NCI-H524 (cell line): Measurements from ENCODE around the gene DZIP3.
"Not testable (repeated sequence)": the region's sequence is repeated elsewhere in the genome, so short reads cannot be mapped to it uniquely, and the experiment has no call there.

Experiments used
- DNase-seq, 2 experiments: peaks; one replicate each; lab custom pipeline; 2025; lab: John Stamatoyannopoulos, UW

Gene DZIP3

DNA sequence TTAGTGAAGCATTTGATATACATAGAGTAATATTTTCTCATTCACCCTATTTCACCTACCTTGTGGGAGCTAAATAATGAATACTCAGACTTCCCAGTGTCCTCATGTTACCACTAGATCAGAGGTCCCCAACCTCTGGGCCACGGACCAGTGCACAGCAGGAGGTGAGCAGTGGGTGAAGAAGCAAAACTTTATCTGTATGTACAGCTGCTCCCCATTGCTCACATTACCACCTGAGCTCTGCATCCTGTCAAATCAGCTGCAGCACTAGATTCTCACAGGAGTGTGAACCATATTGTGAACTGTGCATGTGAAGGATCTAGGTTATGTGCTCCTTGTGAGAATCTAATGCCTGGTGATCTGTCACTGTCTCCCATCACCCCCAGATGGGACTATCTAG lies 88.3 kb downstream of the DZIP3 start:
- DNase-seq, result no peak

DNA sequence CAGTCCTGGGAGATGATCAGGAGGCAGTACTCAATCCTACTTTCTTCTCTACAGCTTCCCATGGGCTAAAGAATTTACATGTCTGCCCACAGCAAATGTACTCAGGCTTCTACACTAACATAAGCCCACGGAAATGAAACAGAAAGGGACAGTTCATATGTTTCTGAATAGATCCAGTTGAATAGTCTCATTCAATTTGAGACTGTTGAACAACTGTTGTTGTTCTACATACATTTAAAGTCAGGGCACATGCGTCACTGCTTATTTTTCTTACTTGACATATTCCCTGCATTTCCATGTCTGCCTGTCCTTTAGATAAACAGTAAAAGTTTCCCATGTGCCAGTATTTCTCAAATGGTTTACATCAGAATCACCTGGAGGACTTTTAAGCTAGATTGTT lies 102.8 kb downstream of the DZIP3 start:
- DNase-seq, result not testable (repeated sequence)

DNA sequence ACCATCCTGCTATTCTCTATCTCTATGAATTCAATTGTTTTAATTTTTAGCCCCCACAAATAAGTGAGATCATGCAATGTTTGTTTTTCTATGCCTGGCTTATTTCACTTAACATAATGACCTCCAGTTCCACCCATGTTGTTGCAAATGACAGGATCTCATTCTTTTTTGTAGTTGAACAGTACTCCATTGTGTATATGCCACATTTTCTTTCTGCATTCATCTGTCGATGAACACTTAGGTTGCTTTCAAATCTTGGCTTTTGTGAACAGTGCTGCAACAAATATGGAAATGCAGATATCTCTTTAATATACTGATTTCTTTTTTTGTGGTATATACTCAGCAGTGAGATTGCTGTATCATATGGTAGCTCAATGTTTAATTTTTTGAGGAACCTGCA lies 108.9 kb downstream of the DZIP3 start:
- no peak for DNase-seq

DNA sequence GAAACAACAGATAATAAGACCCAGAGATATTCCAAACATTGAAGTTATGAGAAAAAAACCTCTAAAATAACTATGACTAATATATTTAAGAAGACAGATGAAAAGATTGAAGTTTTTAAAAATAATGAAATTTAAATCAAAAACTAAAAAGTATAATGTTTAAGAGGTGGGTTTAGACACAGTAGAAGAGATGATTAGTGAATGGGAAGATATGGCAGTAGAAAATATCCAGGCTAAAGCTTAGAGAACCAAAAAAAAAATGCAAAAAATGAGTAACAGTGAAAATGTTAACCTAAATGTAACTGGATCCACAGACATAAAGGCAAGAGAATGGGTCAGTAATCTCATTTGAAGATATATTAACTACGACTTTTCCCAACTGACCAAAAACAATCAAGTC lies 115.5 kb downstream of the DZIP3 start:
- no peak for DNase-seq

DNA sequence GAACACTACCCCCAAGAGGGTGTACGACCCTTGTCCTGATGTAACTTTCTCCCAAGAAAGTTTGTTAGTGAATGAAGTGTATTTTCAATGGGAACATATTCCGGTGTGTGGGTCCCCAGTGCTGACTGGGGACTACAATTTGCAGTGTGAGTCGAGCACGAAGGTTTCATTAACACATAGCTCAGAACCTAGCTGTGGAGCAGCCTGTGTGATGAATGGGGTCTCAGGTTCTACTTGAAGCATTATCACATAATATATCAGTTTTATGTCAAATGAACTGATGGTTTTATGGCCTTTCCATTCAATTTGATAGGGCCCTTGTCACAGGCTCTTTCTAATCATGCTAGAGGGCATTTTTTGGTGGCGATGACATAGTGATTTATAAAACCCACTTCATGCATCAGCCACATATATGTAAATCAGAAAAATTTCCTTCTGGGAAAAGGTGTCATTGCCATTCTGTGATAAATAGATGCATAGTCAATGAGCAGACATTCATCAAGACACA lies 123.5 kb downstream of the DZIP3 start:
- no peak for DNase-seq

DNA sequence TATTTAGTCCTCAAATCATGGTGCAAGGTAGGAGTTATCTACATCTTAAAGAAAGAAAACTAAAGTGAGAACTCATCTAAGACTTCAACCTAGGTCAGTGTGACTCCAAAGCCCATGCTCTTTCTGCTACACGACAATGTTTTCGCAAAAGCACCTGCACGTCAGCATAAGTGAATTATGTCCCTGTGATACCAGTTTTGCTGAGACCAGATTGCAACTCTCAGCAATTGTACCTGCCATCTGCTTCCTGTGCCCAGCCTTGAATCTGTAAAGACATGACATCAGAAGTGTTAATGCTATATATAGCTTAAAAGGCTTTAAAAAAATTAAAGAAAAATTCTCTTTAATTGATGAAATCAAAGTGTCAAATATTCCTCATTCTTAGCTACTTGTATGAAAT lies 124.3 kb downstream of the DZIP3 start:
- DNase-seq, result peak; percentile 7 to 84

DNA sequence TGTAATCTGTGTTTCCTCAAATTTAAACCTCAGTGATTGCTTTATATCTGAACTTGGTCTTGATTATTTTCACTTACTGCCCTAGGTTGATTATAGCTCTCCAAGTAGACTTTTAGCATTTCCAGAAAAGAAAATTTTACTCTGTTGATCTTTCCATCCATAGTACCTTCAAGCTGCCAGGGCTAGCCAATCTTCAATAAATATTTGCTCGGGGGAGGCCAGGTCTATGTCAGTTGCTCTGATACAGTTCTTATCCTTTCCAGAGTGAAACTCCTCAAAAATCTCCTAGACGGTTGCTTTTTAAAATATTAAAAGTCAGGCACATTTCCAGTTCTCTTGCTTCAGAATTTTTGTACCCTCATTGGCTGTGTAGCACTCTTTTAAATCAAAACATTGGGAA lies 128.9 kb downstream of the DZIP3 start:
- no peak for DNase-seq

DNA sequence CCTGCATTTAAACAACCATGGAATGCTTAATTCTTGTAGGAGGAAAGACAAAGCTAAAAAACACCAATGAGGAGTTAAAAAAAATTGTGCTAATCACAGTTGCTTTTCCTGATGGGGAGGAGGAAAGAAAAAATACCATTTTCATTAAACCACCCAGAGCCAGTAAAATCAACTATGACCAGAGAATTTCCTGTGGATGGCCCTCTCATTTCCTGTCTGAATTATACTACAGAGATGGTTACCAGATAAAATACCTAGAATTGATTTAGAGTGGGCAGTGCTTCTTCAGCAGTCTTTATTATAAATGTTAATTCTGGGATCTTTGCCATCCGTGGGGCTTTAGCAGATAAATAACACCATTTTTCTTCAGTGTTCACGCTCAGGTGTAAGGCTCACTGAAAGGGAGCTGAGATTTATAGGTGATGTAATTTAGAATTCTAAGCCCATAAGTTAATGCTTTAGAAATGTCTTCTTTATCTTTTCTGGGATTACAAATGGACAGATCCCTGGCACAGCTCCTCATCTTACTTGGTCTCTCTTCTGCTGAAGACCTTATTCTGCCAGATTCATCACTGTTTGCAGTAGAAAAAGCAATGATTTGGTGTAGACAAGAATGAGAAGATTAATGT lies 129.8 kb downstream of the DZIP3 start:
- no peak for DNase-seq

DNA sequence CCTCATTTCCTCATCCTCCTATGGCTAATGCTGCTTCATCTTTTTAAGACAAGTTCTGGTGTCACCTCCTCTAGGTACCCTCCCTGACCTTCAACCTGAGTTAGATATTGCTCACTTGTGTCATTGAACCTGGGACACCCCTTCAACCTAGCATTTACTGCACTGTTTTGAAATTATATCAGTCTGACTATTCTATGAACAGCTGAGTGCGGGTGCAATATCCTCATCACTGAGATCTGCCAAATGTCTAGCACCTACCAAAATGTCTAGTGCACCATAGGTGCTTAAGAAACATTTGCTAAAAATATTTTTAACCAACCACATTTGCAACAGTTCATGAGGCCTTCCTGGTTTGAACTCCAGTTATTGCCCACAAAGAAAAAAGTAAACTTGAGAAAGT lies 133.2 kb downstream of the DZIP3 start:
- DNase-seq, result no peak

DNA sequence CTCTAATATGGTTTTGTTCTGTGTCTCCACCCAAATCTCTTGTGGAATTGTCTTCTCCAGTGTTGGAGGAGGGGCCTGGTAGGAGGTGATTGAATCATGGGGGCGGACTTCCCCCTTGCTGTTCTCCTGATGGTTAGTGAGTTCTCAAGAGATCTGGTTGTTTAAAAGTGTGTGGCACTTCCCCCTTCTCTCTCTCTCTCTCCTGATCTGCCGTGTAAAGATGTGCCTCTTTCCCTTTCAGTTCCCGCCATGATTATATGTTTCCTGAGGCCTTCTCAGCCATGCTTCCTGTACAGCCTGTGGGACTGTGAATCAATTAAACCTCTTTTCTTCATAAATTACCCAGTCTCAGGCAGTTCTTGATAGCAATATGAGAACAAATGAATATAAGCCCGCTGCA lies 134.6 kb downstream of the DZIP3 start:
- no peak for DNase-seq

DNA sequence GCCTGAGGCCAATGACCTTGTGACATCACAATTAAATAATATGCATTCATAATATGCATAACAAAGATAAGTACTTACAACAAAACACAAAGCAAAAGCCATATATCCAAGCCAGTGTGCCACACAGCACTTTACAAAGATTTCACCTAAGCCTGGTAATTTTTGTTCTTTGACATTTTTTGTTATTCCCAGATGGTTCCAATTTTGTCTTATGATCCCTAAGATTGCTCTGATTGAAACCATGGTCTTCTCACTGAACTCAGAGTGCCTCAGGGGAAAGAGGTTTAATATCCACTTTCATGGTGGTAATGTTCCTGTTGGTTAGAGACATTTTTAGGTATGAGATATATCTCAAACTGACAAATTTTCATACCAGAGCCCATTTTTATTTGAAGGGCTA lies 138.6 kb downstream of the DZIP3 start:
- DNase-seq, result no peak

DNA sequence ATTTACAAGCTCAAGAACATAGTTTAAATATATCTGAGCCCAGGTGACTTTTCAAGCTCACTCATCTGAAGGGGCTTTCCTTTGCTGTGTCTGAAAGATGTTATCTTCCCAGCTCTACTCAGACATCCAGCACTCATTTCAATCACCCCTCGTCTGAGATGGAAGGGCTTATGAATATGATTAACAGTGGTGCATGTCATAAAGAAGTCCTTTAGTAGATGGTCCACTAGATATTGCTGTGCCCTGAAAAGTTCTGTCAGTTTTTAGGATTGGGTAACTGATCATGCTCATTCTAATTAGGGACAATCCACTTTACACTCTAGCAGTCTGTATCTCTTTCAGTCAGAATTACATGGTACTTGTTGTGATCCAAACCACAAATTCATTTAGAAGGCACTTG lies 139.4 kb downstream of the DZIP3 start:
- no peak for DNase-seq

DNA sequence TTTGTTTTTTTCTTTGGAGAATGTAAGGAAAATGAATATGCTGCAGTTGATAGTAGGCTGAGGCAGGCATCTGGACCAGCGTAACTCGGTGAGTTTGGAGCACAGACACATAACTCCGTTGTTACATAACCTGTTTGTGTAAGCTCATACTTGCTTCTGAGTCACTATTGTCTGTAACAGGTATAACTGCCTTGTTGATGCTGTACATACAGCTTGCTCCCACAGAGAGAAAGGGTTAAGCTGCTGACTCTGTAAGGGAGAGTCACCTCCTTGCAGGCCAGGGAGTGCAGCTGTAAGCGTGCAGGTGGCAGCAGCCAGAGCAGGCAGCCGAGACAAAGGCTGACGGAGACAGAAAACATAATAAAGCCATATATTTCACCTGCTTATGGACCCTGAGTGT lies 147.3 kb downstream of the DZIP3 start:
- no peak for DNase-seq

DNA sequence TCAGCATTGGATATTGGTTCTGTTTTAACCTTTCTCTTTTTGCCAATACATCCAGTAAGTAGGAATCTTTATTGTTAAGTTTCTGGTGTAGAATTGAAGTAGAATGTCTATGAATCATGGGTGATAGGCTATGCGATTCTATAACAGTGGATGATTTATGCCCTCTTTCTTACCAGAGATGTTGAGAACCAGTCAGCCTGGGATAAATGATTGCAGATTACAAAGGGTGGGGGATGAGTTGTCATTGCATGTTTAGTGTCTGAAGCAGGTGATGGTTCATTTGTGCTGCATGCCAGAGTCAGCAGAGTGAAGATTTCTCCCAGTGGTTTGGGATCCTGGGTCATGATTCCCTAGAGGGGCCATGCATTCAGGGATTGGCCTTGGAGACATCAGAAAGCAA lies 153.4 kb downstream of the DZIP3 start:
- DNase-seq, result no peak
